ENCODE results near the gene OVAAL.

Gene OVAAL

GRCh38 chr1:180595966-180596365 is 37.2 kb downstream of the OVAAL start:
- no peak for DNase-seq (ENCODE audit: extremely low spot score)
- TF ChIP-seq FOXM1 (IDR thresholded peaks at IDR 0.05; ENCODE audit: borderline replicate concordance): no peak
- TF ChIP-seq SP1 (IDR thresholded peaks at IDR 0.05): no peak
- TF ChIP-seq HDGF (IDR thresholded peaks at IDR 0.05; ENCODE audit: borderline replicate concordance): no peak
- no peak for TF ChIP-seq PKNOX1 (IDR thresholded peaks at IDR 0.05)
- TF ChIP-seq SUZ12 (IDR thresholded peaks at IDR 0.05): no peak
- no peak for TF ChIP-seq FOXA1 (IDR thresholded peaks at IDR 0.05)
- no peak for TF ChIP-seq FOXK2 (IDR thresholded peaks at IDR 0.05)
- TF ChIP-seq L3MBTL2 (conservative IDR thresholded peaks at IDR 0.05): no peak
- no peak for TF ChIP-seq ELF4 (IDR thresholded peaks at IDR 0.05)
- TF ChIP-seq CTBP1 (IDR thresholded peaks at IDR 0.05; ENCODE audit: borderline replicate concordance): no peak
- TF ChIP-seq TARDBP (IDR thresholded peaks at IDR 0.05): no peak
- TF ChIP-seq ZNF384 (IDR thresholded peaks at IDR 0.05): no peak
- no peak for TF ChIP-seq BHLHE40 (IDR thresholded peaks at IDR 0.05; ENCODE audit: borderline replicate concordance)
- TF ChIP-seq NFRKB (IDR thresholded peaks at IDR 0.05): no peak
- TF ChIP-seq LEF1 (IDR thresholded peaks at IDR 0.05; ENCODE audit: borderline replicate concordance): no peak
- TF ChIP-seq ARNT (IDR thresholded peaks at IDR 0.05): no peak
- CTCF ChIA-PET: no interaction called here
- POLR2A ChIA-PET: no interaction called here

GRCh38 chr1:180597520-180597919 is 38.8 kb downstream of the OVAAL start:
- DNase-seq (ENCODE audit: extremely low spot score): no peak
- TF ChIP-seq FOXA1 (IDR thresholded peaks at IDR 0.05) (no peak), BHLHE40 (IDR thresholded peaks at IDR 0.05; ENCODE audit: borderline replicate concordance) (no peak), L3MBTL2 (conservative IDR thresholded peaks at IDR 0.05) (no peak), LEF1 (IDR thresholded peaks at IDR 0.05; ENCODE audit: borderline replicate concordance) (no peak), HDGF (IDR thresholded peaks at IDR 0.05; ENCODE audit: borderline replicate concordance) (no peak), ELF4 (IDR thresholded peaks at IDR 0.05) (no peak), CTBP1 (IDR thresholded peaks at IDR 0.05; ENCODE audit: borderline replicate concordance) (no peak), SUZ12 (IDR thresholded peaks at IDR 0.05) (no peak)
- POLR2A ChIA-PET: no interaction called here
- CTCF ChIA-PET: no interaction called here

GRCh38 chr1:180598333-180598974 is 39.7 kb downstream of the OVAAL start:
- no peak for TF ChIP-seq L3MBTL2 (conservative IDR thresholded peaks at IDR 0.05)
- TF ChIP-seq BHLHE40 (IDR thresholded peaks at IDR 0.05; ENCODE audit: borderline replicate concordance): no peak
- TF ChIP-seq FOXA1 (IDR thresholded peaks at IDR 0.05): no peak
- no peak for TF ChIP-seq FOXM1 (IDR thresholded peaks at IDR 0.05; ENCODE audit: borderline replicate concordance)
- no peak for TF ChIP-seq ELF4 (IDR thresholded peaks at IDR 0.05)
- TF ChIP-seq ZNF384 (IDR thresholded peaks at IDR 0.05): no peak
- TF ChIP-seq ARNT (IDR thresholded peaks at IDR 0.05): no peak
- no peak for TF ChIP-seq HDGF (IDR thresholded peaks at IDR 0.05; ENCODE audit: borderline replicate concordance)
- TF ChIP-seq PKNOX1 (IDR thresholded peaks at IDR 0.05): no peak
- TF ChIP-seq TARDBP (IDR thresholded peaks at IDR 0.05): no peak
- TF ChIP-seq CTBP1 (IDR thresholded peaks at IDR 0.05; ENCODE audit: borderline replicate concordance): no peak
- no peak for TF ChIP-seq SP1 (IDR thresholded peaks at IDR 0.05)
- POLR2A ChIA-PET: no interaction called here
- CTCF ChIA-PET: no interaction called here
- no peak for DNase-seq (ENCODE audit: extremely low spot score)

- ChIA-PET POLR2A (no interaction called here), CTCF (interaction anchor here (0.5 kb wide), 1 partner anchor 9 kb away, joined by 3 read pairs; no protein-coding TSS in a partner anchor)
- TF ChIP-seq PKNOX1 (IDR thresholded peaks at IDR 0.05): no peak
- no peak for TF ChIP-seq ZNF384 (IDR thresholded peaks at IDR 0.05)
- no peak for TF ChIP-seq HDGF (IDR thresholded peaks at IDR 0.05; ENCODE audit: borderline replicate concordance)
- TF ChIP-seq L3MBTL2 (conservative IDR thresholded peaks at IDR 0.05): no peak
- no peak for TF ChIP-seq LEF1 (IDR thresholded peaks at IDR 0.05; ENCODE audit: borderline replicate concordance)
- TF ChIP-seq FOXK2 (IDR thresholded peaks at IDR 0.05): no peak
- TF ChIP-seq TARDBP (IDR thresholded peaks at IDR 0.05): no peak
- no peak for TF ChIP-seq FOXA1 (IDR thresholded peaks at IDR 0.05)
- no peak for TF ChIP-seq SUZ12 (IDR thresholded peaks at IDR 0.05)
- TF ChIP-seq FOXM1 (IDR thresholded peaks at IDR 0.05; ENCODE audit: borderline replicate concordance): no peak
- TF ChIP-seq ELF4 (IDR thresholded peaks at IDR 0.05): no peak
- no peak for TF ChIP-seq ARNT (IDR thresholded peaks at IDR 0.05)
- no peak for TF ChIP-seq SP1 (IDR thresholded peaks at IDR 0.05)
- DNase-seq (ENCODE audit: extremely low spot score): no peak
These were observed 41.6 kb downstream of the OVAAL start for GRCh38 chr1:180600343-180600742.

GRCh38 chr1:180601512-180601911 is 42.7 kb downstream of the OVAAL start:
- TF ChIP-seq L3MBTL2 (conservative IDR thresholded peaks at IDR 0.05) (no peak), LEF1 (IDR thresholded peaks at IDR 0.05; ENCODE audit: borderline replicate concordance) (no peak), ARNT (IDR thresholded peaks at IDR 0.05) (no peak), CTBP1 (IDR thresholded peaks at IDR 0.05; ENCODE audit: borderline replicate concordance) (no peak), FOXM1 (IDR thresholded peaks at IDR 0.05; ENCODE audit: borderline replicate concordance) (no peak), PKNOX1 (IDR thresholded peaks at IDR 0.05) (no peak), ZNF384 (IDR thresholded peaks at IDR 0.05) (no peak), FOXK2 (IDR thresholded peaks at IDR 0.05) (no peak), HDGF (IDR thresholded peaks at IDR 0.05; ENCODE audit: borderline replicate concordance) (no peak), TARDBP (IDR thresholded peaks at IDR 0.05) (no peak), SUZ12 (IDR thresholded peaks at IDR 0.05) (no peak), FOXA1 (IDR thresholded peaks at IDR 0.05) (no peak)

More at GRCh38 chr1:180601512-180601911, 42.7 kb downstream of the OVAAL start:
- CTCF ChIA-PET: no interaction called here
- POLR2A ChIA-PET: no interaction called here
- DNase-seq (ENCODE audit: extremely low spot score): no peak
